Stimulated activated CD4-positive, alpha-beta T cell treated with anti-CD3 and anti-CD28 coated beads, Interleukin-15, amount 100 ng/mL, for 48 hours (primary cell): ENCODE measurements around the gene SCAMP5.

Source experiments
- DNase-seq, 2 donors: peaks; one replicate each; pipeline ENCODE4 v3.0.0-alpha.2; 2020; ENCODE audit warnings: low read depth in 2 of 2

Gene SCAMP5

GRCh38 chr15:75070674-75071073, 75.3 kb downstream of the SCAMP5 start:
- DNase-seq, result no peak
